A673 (cell line): Measurements from ENCODE around the gene CFAP97D2. TPM values are rescaled to one million over a fixed set of nuclear protein-coding genes. Genes with fewer than 3 reads are reported as not detected.

Experiments
- BruUV-seq: library from RNA; stranded (reverse); fragments of 400-500 nt; replicated peaks from 2 replicates; lab custom pipeline; 2021; lab: Mats Ljungman, UMichigan
- CTCF ChIA-PET: fragments of 300-600 bp; sonication (Branson Sonifier 250); formaldehyde crosslinking; loops from one replicate; lab custom pipeline; 2022; ENCODE audit warnings: antibody characterized with exemption; lab: Charles Lee
- POLR2A ChIA-PET: fragments of 300-600 bp; sonication (Branson Sonifier 250); formaldehyde crosslinking; loops from one replicate; lab custom pipeline; 2022; ENCODE audit warnings: antibody characterized with exemption; ENCODE audit not compliant: low non-redundant PET; lab: Charles Lee
- DNase-seq: peaks from one replicate; pipeline ENCODE4 v3.0.0-alpha.2; 2015; ENCODE audit warnings: low spot score
- H3K27ac ChIP-seq: fragments of 200-600 bp; sonication (generic); 2 replicates; pipeline ENCODE4 v1.5.1; 2016; ENCODE audit warnings: mixed run types, low read depth, mild to moderate bottlenecking, mixed read lengths, antibody characterized with exemption, low read length; ENCODE audit not compliant: poor library complexity, severe bottlenecking
- H3K27me3 ChIP-seq: fragments of 200-600 bp; sonication (generic); replicated peaks from 2 replicates; pipeline ENCODE4 v1.6.1; 2017; ENCODE audit warnings: mixed run types, low read depth, mild to moderate bottlenecking, mixed read lengths, antibody characterized with exemption, low read length; ENCODE audit not compliant: insufficient read depth, poor library complexity
- H3K36me3 ChIP-seq: fragments of 200-600 bp; sonication (generic); 2 replicates; pipeline ENCODE4 v1.6.1; 2016; ENCODE audit warnings: mixed run types, mild to moderate bottlenecking, mixed read lengths, antibody characterized with exemption, low read length; ENCODE audit not compliant: insufficient read depth, poor library complexity, severe bottlenecking
- H3K4me1 ChIP-seq: fragments of 200-600 bp; sonication (generic); 2 replicates; pipeline ENCODE4 v1.6.1; 2017; ENCODE audit warnings: mixed run types, mild to moderate bottlenecking, mixed read lengths, antibody characterized with exemption, low read length; ENCODE audit not compliant: insufficient read depth, poor library complexity, severe bottlenecking
- H3K4me3 ChIP-seq: fragments of 200-600 bp; sonication (generic); 2 replicates; pipeline ENCODE4 v1.5.1; 2016; ENCODE audit warnings: low read depth, mixed run types, mild to moderate bottlenecking, mixed read lengths, low read length; ENCODE audit not compliant: poor library complexity, severe bottlenecking
- H3K9me3 ChIP-seq: fragments of 200-600 bp; sonication (generic); 2 replicates; pipeline ENCODE4 v1.6.1; 2016; ENCODE audit warnings: mixed run types, low read depth, mild to moderate bottlenecking, mixed read lengths, antibody characterized with exemption, low read length; ENCODE audit not compliant: poor library complexity, severe bottlenecking
- CTCF ChIP-seq: fragments of 300-800, 200-600 bp; sonication (generic); conservative IDR thresholded peaks from 2 replicates; pipeline ENCODE4 v1.5.1; 2017; ENCODE audit warnings: low read depth, mild to moderate bottlenecking, antibody characterized with exemption, low read length, moderate library complexity, mixed read lengths
- EZH2 ChIP-seq: fragments of 200-600 bp; sonication (generic); IDR thresholded peaks from 2 replicates; pipeline ENCODE4 v1.6.1; 2017; ENCODE audit warnings: borderline replicate concordance, low read depth, mild to moderate bottlenecking, mixed read lengths, antibody characterized with exemption, low read length; ENCODE audit not compliant: poor library complexity, severe bottlenecking
- intact Hi-C: fragments of 100-400 bp; cut with micrococcal nuclease; formaldehyde crosslinking; loops from one replicate; pipeline ENCODE4 v1.10.0; 2022; ENCODE audit not compliant: unreplicated experiment
- total RNA-seq: library from RNA; stranded (reverse); gene quantifications from 2 replicates; pipeline ENCODE4 v1.2.3, GENCODE V29; 2021

The CFAP97D2 gene
- total RNA-seq, 1 experiment from 2014 or later: not detected

DNA sequence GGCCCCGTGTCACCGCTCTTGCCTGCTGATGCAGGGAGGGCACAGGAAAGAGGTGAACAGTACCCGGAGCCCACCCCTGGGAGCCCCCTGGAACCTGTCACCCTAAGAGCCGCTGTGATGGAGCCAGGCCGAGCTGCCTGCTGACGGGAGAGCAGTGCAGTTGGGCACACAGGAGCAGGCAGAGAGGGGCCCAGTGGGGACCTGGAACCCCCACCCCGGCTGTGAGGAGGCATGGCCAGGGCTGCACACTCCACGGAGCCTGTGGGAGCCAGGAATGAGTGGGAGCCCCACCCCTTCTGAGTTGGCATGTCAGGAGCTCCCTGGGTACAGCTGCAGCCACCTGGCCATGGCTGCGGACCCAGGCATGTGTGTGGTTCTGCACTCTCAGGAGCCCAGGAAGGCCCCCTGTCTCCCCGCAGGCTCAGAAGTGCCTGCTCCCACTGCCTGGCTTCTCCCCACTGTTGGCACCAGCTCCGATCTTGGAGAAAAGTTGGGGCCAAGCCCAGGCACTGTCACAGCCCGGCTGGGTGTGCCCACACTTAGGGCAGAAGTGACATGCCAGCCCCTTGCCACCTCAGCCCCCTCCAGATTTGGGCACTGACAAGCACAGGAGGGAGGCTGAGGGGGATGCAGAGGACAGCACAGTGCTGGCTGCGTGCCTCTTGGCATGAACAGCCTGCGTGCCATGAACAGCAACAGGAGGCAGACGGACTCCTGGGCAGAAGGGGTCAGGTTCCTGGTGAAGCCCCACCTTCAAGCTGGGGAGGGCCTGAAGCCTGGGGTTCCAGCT lies 6.3 kb downstream of the CFAP97D2 start:
- POLR2A ChIA-PET: interaction anchor here (0.6 kb wide), 1 partner anchor 94 kb away, joined by 4 read pairs; no protein-coding TSS in a partner anchor
- CTCF ChIA-PET: no interaction called here

GRCh38 chr13:114194853-114195252 lies 15.8 kb downstream of the CFAP97D2 start:
- intact Hi-C loops: no loop called here
- no peaks in the 10 kb centered on the region for H3K4me1 ChIP-seq
- BruUV-seq: no TSS peak

More for the DNA sequence above, 6.3 kb downstream of the CFAP97D2 start:
- H3K27me3 ChIP-seq: no peaks in the 10 kb centered on the region
- no peak overlapping the region for H3K4me3 ChIP-seq
- TF ChIP-seq EZH2 (no peak), CTCF (no peak)
- no peak overlapping the region for H3K27ac ChIP-seq
- no peaks in the 10 kb centered on the region for H3K4me1 ChIP-seq
- no peaks in the 10 kb centered on the region for H3K36me3 ChIP-seq
- H3K9me3 ChIP-seq: no peaks in the 10 kb centered on the region
- no peak for DNase-seq
- BruUV-seq: no TSS peak
- intact Hi-C loops: no loop called here

GRCh38 chr13:114196629-114197028 lies 17.6 kb downstream of the CFAP97D2 start:
- H3K36me3 ChIP-seq: no peaks in the 10 kb centered on the region
- intact Hi-C loops: no loop called here
- BruUV-seq: no TSS peak
- H3K27ac ChIP-seq: no peak overlapping the region
- DNase-seq: no peak
- peaks cover 3% of the 10 kb centered on the region for H3K4me1 ChIP-seq
- TF ChIP-seq EZH2 (no peak), CTCF (no peak)
- H3K4me3 ChIP-seq: no peak overlapping the region
- H3K9me3 ChIP-seq: no peaks in the 10 kb centered on the region
- no peaks in the 10 kb centered on the region for H3K27me3 ChIP-seq
- POLR2A ChIA-PET: no interaction called here
- CTCF ChIA-PET: no interaction called here

More at GRCh38 chr13:114194853-114195252, 15.8 kb downstream of the CFAP97D2 start:
- ChIA-PET CTCF (no interaction called here), POLR2A (no interaction called here)
- TF ChIP-seq EZH2: no peak
- TF ChIP-seq CTCF: no peak
- H3K9me3 ChIP-seq: no peaks in the 10 kb centered on the region
- DNase-seq: no peak
- H3K36me3 ChIP-seq: no peaks in the 10 kb centered on the region
- no peaks in the 10 kb centered on the region for H3K27me3 ChIP-seq
- H3K4me3 ChIP-seq: no peak overlapping the region
- H3K27ac ChIP-seq: no peak overlapping the region
